Measurements from ENCODE around the gene KIAA1549. TPM values are rescaled to one million over a fixed set of nuclear protein-coding genes. Genes with fewer than 3 reads are reported as not detected.

The KIAA1549 gene
- total and polyA plus RNA-seq, 9 of the 15 experiments (the other 6 are each of a cell fraction or from before 2014, with no cell fraction given): 0.01 to 0.29 (median 0.07) TPM

DNA sequence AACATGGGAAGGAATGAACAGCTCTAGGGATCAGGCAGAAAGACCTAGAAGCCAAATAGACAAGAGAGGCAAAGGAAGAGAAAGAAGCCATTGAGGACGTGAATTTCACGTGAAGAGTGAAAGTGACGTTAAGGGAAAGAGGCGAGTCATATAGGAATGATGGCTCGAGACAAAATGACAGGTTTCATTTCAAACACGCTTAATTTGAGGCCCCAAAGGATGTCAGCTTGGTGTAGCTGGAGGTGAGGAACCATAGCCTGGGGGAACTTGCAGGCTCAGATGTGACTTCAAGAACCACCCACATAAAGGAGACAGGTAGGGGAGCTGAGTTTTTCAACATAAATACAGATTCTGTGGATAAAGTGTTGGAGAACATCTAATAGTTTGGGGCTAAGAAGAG is 98.9 kb downstream of the KIAA1549 start:
- Histone ChIP-seq H4K20me1 (replicated peaks; ENCODE audit: control insufficient read depth, insufficient read depth, low read length) (no peaks in the 10 kb centered on the region), H3K27me3 (ENCODE audit: control insufficient read depth in 2 of 2, insufficient read depth in 2 of 2, low read length in 2 of 2) (peaks cover 36 to 52% of the 10 kb centered on the region in 2 experiments), H3K4me2 (ENCODE audit: insufficient read depth, low read length) (no peak overlapping the region), H3K27ac (ENCODE audit: extremely low read depth, low read depth, low read length) (no peak overlapping the region), H3K79me2 (ENCODE audit: control insufficient read depth, insufficient read depth, low read length) (no peaks in the 10 kb centered on the region), H3K4me3 (no peak overlapping the region), H3K9me3 (replicated peaks; ENCODE audit: control insufficient read depth, insufficient read depth, low read depth, low read length) (no peaks in the 10 kb centered on the region), H2AFZ (ENCODE audit: low read depth, low read length) (no peak overlapping the region), H3K9me1 (ENCODE audit: control insufficient read depth, insufficient read depth, low read length) (peaks cover 3% of the 10 kb centered on the region), H3K36me3 (ENCODE audit: control insufficient read depth, insufficient read depth, low read length) (no peaks in the 10 kb centered on the region), H3K9ac (ENCODE audit: insufficient read depth in 1 of 2, low read depth in 2 of 2, low read length in 2 of 2) (no peak overlapping the region), H3K4me1 (replicated peaks in 1 of 2; ENCODE audit: control insufficient read depth in 2 of 2, insufficient read depth in 2 of 2, low read length in 2 of 2) (no peaks in the 10 kb centered on the region)
- intact Hi-C loops (cut with micrococcal nuclease): loop anchor here (10.0 kb wide), 1 partner anchor 133 kb away; no protein-coding TSS in a partner anchor
- no peak for TF ChIP-seq SP2 (IDR thresholded peaks at IDR 0.05; ENCODE audit: extremely low read depth, low read depth, low read length, poor library complexity, severe bottlenecking)
- TF ChIP-seq POLR2AphosphoS5 (IDR thresholded peaks at IDR 0.05; ENCODE audit: control insufficient read depth, insufficient read depth, low read depth, low read length): no peak
- no peak for TF ChIP-seq ERF (CRISPR knock-in tag; IDR thresholded peaks at IDR 0.05)
- TF ChIP-seq, protein P1, sequence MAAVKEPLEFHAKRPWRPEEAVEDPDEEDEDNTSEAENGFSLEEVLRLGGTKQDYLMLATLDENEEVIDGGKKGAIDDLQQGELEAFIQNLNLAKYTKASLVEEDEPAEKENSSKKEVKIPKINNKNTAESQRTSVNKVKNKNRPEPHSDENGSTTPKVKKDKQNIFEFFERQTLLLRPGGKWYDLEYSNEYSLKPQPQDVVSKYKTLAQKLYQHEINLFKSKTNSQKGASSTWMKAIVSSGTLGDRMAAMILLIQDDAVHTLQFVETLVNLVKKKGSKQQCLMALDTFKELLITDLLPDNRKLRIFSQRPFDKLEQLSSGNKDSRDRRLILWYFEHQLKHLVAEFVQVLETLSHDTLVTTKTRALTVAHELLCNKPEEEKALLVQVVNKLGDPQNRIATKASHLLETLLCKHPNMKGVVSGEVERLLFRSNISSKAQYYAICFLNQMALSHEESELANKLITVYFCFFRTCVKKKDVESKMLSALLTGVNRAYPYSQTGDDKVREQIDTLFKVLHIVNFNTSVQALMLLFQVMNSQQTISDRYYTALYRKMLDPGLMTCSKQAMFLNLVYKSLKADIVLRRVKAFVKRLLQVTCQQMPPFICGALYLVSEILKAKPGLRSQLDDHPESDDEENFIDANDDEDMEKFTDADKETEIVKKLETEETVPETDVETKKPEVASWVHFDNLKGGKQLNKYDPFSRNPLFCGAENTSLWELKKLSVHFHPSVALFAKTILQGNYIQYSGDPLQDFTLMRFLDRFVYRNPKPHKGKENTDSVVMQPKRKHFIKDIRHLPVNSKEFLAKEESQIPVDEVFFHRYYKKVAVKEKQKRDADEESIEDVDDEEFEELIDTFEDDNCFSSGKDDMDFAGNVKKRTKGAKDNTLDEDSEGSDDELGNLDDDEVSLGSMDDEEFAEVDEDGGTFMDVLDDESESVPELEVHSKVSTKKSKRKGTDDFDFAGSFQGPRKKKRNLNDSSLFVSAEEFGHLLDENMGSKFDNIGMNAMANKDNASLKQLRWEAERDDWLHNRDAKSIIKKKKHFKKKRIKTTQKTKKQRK (IDR thresholded peaks at IDR 0.05; ENCODE audit: borderline replicate concordance, low read depth, low read length): no peak
- no peak for TF ChIP-seq NFXL1 (CRISPR knock-in tag; IDR thresholded peaks at IDR 0.05)
- no peak for TF ChIP-seq MCM5 (IDR thresholded peaks at IDR 0.05; ENCODE audit: low read depth)
- no peak for TF ChIP-seq LCOR (CRISPR knock-in tag; IDR thresholded peaks at IDR 0.05)
- TF ChIP-seq ZNF146 (CRISPR knock-in tag; IDR thresholded peaks at IDR 0.05; ENCODE audit: unreplicated experiment): no peak
- TF ChIP-seq POLR3A (IDR thresholded peaks at IDR 0.05; ENCODE audit: borderline replicate concordance, extremely low read depth, insufficient read depth, insufficient read length): no peak
- TF ChIP-seq ZNF57 (CRISPR knock-in tag; IDR thresholded peaks at IDR 0.05): no peak
- TF ChIP-seq SMARCB1 (IDR thresholded peaks at IDR 0.05; ENCODE audit: insufficient read length, low read depth): no peak
- no TSS peak for BruUV-seq (replicated peaks)
- DNase-seq (ENCODE audit: extremely low read depth in 1 of 4, low spot score in 3 of 4): no peak
- FAIRE-seq: no peak
- ATAC-seq: no peak
- ChIA-PET POLR2A (interaction anchor here (0.6 kb wide), 1 partner anchor 251 kb away, joined by 4 read pairs; a partner anchor contains a TSS), CTCF (ENCODE audit: low intra/inter-chr PET ratio) (no interaction called here)
- under 1% methylated on average over 6 of the region's 6 CpGs for WGBS (ENCODE audit: insufficient coverage, low coverage, missing lambda C conversion rate)
- in situ Hi-C loops (cut with MboI): no loop called here
